B cell (primary cell): ENCODE measurements around the gene AGPAT3.

Experiments used
- EZH2 ChIP-seq: IDR thresholded peaks from 2 replicates; pipeline ENCODE4 v1.6.1; 2012; ENCODE audit warnings: borderline replicate concordance, low read depth, mild to moderate bottlenecking, moderate library complexity, low read length; ENCODE audit not compliant: insufficient read depth, poor library complexity, severe bottlenecking
- TF ChIP-seq, protein P1 (sequence below): fragments of 200-600 bp; IDR thresholded peaks from one replicate; pipeline ENCODE4 v1.8.0; 2022; ENCODE audit warnings: antibody characterized with exemption, mild to moderate bottlenecking

DNA sequence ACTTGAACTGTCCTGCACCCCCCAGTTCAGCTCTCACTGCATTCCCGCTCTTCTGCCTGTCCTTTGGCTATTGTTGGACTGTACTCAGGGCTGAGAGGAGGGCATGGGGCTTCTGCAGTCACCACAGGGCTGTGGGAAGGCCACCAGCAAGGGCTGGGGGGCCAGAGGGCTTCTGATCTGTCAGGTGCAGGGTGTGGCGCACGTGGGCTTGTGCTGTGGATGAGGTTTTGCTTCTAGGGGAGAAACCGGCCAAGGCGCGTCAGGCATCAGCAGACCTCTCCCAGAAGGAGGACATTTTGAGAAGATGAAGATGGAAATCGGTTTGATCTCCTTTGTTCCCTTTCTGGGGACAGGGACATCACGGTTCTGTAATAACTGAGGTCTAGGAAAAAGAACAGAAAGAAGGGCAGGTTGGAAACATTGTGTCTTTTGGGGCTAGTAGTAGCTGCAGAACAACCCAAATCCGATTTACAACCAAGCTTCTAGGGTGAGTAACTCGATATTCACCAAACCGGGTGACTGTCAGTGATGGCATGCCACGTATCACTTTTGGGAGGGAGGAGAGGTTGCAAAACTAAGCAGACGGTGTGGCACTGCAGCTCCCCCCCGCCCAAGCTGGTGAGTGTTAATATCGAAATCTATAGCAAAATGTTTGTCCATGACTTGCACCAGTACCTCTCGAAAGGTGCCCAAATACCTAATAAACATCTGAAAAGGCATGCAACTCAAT, 40.9 kb downstream of the AGPAT3 start:
- TF ChIP-seq EZH2: no peak
- TF ChIP-seq, protein P1, sequence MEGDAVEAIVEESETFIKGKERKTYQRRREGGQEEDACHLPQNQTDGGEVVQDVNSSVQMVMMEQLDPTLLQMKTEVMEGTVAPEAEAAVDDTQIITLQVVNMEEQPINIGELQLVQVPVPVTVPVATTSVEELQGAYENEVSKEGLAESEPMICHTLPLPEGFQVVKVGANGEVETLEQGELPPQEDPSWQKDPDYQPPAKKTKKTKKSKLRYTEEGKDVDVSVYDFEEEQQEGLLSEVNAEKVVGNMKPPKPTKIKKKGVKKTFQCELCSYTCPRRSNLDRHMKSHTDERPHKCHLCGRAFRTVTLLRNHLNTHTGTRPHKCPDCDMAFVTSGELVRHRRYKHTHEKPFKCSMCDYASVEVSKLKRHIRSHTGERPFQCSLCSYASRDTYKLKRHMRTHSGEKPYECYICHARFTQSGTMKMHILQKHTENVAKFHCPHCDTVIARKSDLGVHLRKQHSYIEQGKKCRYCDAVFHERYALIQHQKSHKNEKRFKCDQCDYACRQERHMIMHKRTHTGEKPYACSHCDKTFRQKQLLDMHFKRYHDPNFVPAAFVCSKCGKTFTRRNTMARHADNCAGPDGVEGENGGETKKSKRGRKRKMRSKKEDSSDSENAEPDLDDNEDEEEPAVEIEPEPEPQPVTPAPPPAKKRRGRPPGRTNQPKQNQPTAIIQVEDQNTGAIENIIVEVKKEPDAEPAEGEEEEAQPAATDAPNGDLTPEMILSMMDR: no peak
